Fibroblast of lung (primary cell): ENCODE measurements around the gene LGALS7B. TPM values are rescaled to one million over a fixed set of nuclear protein-coding genes. Genes with fewer than 3 reads are reported as not detected.
"Not testable (repeated sequence)": the region's sequence is repeated elsewhere in the genome, so short reads cannot be mapped to it uniquely, and the experiment has no call there.

Experiments used
- DNase-seq, 2 donors: peaks; one replicate each; pipeline versions ENCODE4 v3.0.0 to v3.0.0-alpha.2; 2010; ENCODE audit warnings: low read depth in 2 of 2
- H2AFZ ChIP-seq: 2 replicates; pipeline ENCODE4 v1.5.1; 2012; ENCODE audit warnings: low read length, control low read depth, inconsistent platforms
- H3K27ac ChIP-seq: 2 replicates; pipeline ENCODE4 v1.5.1; 2011; ENCODE audit warnings: low read length, control low read depth; ENCODE audit not compliant: insufficient read depth
- H3K27me3 ChIP-seq: 2 replicates; pipeline ENCODE4 v1.5.1; 2011; ENCODE audit warnings: mild to moderate bottlenecking, low read length; ENCODE audit not compliant: control insufficient read depth, insufficient read depth
- H3K36me3 ChIP-seq: 2 replicates; pipeline ENCODE4 v1.5.1; 2011; ENCODE audit warnings: low read length; ENCODE audit not compliant: control insufficient read depth, insufficient read depth
- H3K4me1 ChIP-seq: 2 replicates; pipeline ENCODE4 v1.5.1; 2011; ENCODE audit warnings: low read length; ENCODE audit not compliant: control insufficient read depth, insufficient read depth; ENCODE audit errors: extremely low read depth
- H3K4me2 ChIP-seq: 2 replicates; pipeline ENCODE4 v1.5.1; 2011; ENCODE audit warnings: low read length, control low read depth; ENCODE audit not compliant: insufficient read depth; ENCODE audit errors: extremely low read depth
- H3K4me3 ChIP-seq, 4 experiments: fragments of 200-600 bp in 1 of 4; sonication (generic) in 1 of 4; replicated peaks in 1 of 4; 2 replicates each; pipeline ENCODE4 v1.5.1; 2011 to 2016; ENCODE audit warnings: low read length in 4 of 4, low read depth in 3 of 4, mild to moderate bottlenecking in 3 of 4, control low read depth in 2 of 4, inconsistent platforms in 1 of 4, mixed read lengths in 1 of 4; ENCODE audit not compliant: insufficient read depth in 1 of 4; ENCODE audit errors: control extremely low read depth in 1 of 4
- H3K79me2 ChIP-seq: 2 replicates; pipeline ENCODE4 v1.5.1; 2012; ENCODE audit warnings: mild to moderate bottlenecking, low read length, inconsistent platforms; ENCODE audit not compliant: control insufficient read depth, insufficient read depth
- H3K9ac ChIP-seq: 2 replicates; pipeline ENCODE4 v1.5.1; 2011; ENCODE audit warnings: mild to moderate bottlenecking, low read length, control low read depth; ENCODE audit not compliant: insufficient read depth
- H3K9me3 ChIP-seq: 2 replicates; pipeline ENCODE4 v1.5.1; 2012; ENCODE audit warnings: low read depth, low read length; ENCODE audit not compliant: control insufficient read depth, insufficient read depth
- H4K20me1 ChIP-seq: 2 replicates; pipeline ENCODE4 v1.5.1; 2011; ENCODE audit warnings: low read length; ENCODE audit not compliant: control insufficient read depth, insufficient read depth; ENCODE audit errors: extremely low read depth
- EZH2 ChIP-seq: IDR thresholded peaks from 2 replicates; pipeline ENCODE4 v1.5.1; 2012; ENCODE audit warnings: low read length, control low read depth, mild to moderate bottlenecking; ENCODE audit errors: missing control alignments
- polyA plus RNA-seq, 2 donors: library from polyadenylated mRNA; depleted of rRNA in 1 of 2; stranded (reverse) in 1 of 2; unstranded in 1 of 2; fragments of >200 nt; gene quantifications; 2 replicates each; pipeline ENCODE4 v1.2.1, GENCODE V29; 2011 to 2012; ENCODE audit warnings: missing spikeins in 1 of 2
- total RNA-seq: library from RNA; depleted of rRNA; stranded (reverse); fragments of >200 nt; gene quantifications from 2 replicates; pipeline ENCODE4 v1.2.1, GENCODE V29; 2014
- TF ChIP-seq, protein P1 (sequence below), 2 donors: IDR thresholded peaks in 1 of 2; conservative IDR thresholded peaks in 1 of 2; 1 replicate in 1 of 2; 2 replicates in 1 of 2; pipeline ENCODE4 v1.5.1; 2011 to 2012; ENCODE audit warnings: low read length in 2 of 2, control low read depth in 1 of 2, inconsistent platforms in 1 of 2, low read depth in 1 of 2, mild to moderate bottlenecking in 1 of 2

Gene LGALS7B
- total and polyA plus RNA-seq, 2 donors (not counting 1 experiment from before 2014, with no cell fraction given) = 0.28 TPM; not detected in 1

DNA sequence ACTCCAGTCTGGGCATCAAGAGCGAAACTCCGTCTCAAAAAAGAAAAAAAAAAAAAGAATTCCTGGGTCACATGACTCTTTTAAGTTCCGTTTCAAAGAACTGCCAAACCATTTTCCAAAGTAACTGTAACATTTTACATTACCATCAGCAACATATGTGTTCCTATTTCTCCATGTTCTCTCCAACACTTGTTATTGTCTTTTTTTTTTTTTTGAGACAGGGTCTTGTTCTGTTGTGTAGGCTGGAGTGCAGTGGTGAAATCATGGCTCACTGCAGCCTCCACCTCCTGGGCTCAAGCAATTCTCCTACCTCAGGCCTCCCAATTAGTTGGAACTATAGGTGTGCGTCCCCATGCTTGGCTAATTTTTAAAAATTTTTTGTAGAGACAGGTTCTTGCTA lies 6.5 kb downstream of the LGALS7B start:
- H3K27ac ChIP-seq = no peak overlapping the region
- H3K27me3 ChIP-seq = no peaks in the 10 kb centered on the region
- TF ChIP-seq, protein P1, sequence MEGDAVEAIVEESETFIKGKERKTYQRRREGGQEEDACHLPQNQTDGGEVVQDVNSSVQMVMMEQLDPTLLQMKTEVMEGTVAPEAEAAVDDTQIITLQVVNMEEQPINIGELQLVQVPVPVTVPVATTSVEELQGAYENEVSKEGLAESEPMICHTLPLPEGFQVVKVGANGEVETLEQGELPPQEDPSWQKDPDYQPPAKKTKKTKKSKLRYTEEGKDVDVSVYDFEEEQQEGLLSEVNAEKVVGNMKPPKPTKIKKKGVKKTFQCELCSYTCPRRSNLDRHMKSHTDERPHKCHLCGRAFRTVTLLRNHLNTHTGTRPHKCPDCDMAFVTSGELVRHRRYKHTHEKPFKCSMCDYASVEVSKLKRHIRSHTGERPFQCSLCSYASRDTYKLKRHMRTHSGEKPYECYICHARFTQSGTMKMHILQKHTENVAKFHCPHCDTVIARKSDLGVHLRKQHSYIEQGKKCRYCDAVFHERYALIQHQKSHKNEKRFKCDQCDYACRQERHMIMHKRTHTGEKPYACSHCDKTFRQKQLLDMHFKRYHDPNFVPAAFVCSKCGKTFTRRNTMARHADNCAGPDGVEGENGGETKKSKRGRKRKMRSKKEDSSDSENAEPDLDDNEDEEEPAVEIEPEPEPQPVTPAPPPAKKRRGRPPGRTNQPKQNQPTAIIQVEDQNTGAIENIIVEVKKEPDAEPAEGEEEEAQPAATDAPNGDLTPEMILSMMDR (conservative IDR thresholded peaks at IDR 0.05 in 1 of 2, IDR thresholded peaks at IDR 0.05 in 1 of 2; ENCODE audit: low read depth in 1 of 2, low read length in 2 of 2) = no peak
- no peak for TF ChIP-seq EZH2
- no peaks in the 10 kb centered on the region for H3K36me3 ChIP-seq
- no peaks in the 10 kb centered on the region for H3K9me3 ChIP-seq
- no peaks in the 10 kb centered on the region for H3K79me2 ChIP-seq
- H3K9ac ChIP-seq = no peak overlapping the region
- H3K4me1 ChIP-seq = no peaks in the 10 kb centered on the region
- H3K4me3 ChIP-seq = no peak overlapping the region
- H2AFZ ChIP-seq = no peak overlapping the region
- no peak for DNase-seq
- no peak overlapping the region for H3K4me2 ChIP-seq
- no peaks in the 10 kb centered on the region for H4K20me1 ChIP-seq

DNA sequence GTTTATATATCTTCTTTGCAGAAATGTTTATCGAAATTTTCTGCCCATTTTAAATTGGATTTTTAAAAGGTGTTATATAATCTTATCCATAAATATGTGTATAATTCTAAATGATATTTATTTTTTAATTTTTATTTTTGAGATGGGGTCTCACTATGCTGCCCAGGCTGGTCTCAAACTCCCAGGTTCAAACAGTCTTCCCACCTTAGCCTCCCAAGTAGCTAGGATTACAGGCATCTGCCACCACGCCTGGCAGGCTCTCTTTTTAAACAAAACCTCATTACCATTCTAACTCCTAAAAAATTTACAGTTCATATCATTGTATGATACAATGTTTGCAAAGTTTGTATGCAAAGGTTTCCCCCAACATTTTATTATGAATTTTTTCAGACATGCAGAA lies 7.2 kb downstream of the LGALS7B start:
- no peaks in the 10 kb centered on the region for H3K4me1 ChIP-seq
- peaks cover 3% of the 10 kb centered on the region for H3K27me3 ChIP-seq
- no peak overlapping the region for H2AFZ ChIP-seq
- no peak overlapping the region for H3K4me2 ChIP-seq
- no peak for DNase-seq
- H3K4me3 ChIP-seq = no peak overlapping the region
- no peak overlapping the region for H3K27ac ChIP-seq
- H3K9me3 ChIP-seq = no peaks in the 10 kb centered on the region
- no peaks in the 10 kb centered on the region for H3K79me2 ChIP-seq
- H4K20me1 ChIP-seq = no peaks in the 10 kb centered on the region
- TF ChIP-seq EZH2 = no peak
- TF ChIP-seq, protein P1 (conservative IDR thresholded peaks at IDR 0.05 in 1 of 2, IDR thresholded peaks at IDR 0.05 in 1 of 2; ENCODE audit: low read depth in 1 of 2, low read length in 2 of 2) = no peak
- no peak overlapping the region for H3K9ac ChIP-seq
- no peaks in the 10 kb centered on the region for H3K36me3 ChIP-seq

- H3K36me3 ChIP-seq, H3K27me3 ChIP-seq, H3K27ac ChIP-seq, H3K9ac ChIP-seq, H4K20me1 ChIP-seq, H3K79me2 ChIP-seq, H3K4me3 ChIP-seq, H3K4me1 ChIP-seq, H2AFZ ChIP-seq, H3K4me2 ChIP-seq, H3K9me3 ChIP-seq, DNase-seq: not testable (repeated sequence)
These were observed 8.8 kb downstream of the LGALS7B start for GRCh38 chr19:38797781-38798180.
